SH-SY5Y (cell line): Measurements from ENCODE around the gene PTCD1.

Experiments
- GATA2 ChIP-seq: IDR thresholded peaks from 2 replicates; pipeline ENCODE4 v1.6.1; 2011; ENCODE audit warnings: mild to moderate bottlenecking, low read depth, low read length
- GATA3 ChIP-seq: IDR thresholded peaks from 2 replicates; pipeline ENCODE4 v1.6.1; 2011; ENCODE audit warnings: low read depth, mild to moderate bottlenecking, low read length, moderate library complexity

PTCD1 gene

GRCh38 chr7:99457650-99458493 is 19.3 kb upstream of the PTCD1 start:
- no peak for TF ChIP-seq GATA2
- no peak for TF ChIP-seq GATA3

GRCh38 chr7:99457050-99457649 is 18.6 kb upstream of the PTCD1 start:
- no peak for TF ChIP-seq GATA2
- TF ChIP-seq GATA3, result no peak

DNA sequence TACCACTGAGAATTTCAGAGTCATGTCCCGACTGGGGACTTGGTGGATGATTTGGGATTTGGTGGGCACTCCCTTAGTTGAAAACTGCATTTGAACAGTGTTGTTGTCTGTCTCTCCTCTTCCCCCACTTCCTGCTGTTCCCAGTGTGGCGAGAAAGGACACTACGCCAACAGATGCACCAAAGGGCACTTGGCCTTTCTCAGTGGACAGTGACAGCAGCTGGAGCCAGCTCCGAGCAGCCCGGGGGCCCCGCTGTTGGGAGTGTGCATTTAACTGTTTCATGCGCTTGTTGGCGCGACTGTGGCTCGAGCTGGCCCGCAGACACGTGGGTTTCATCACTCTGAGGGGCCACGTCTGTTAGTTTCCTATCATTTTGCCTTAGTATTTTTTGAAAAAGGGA is 17.7 kb upstream of the PTCD1 start:
- TF ChIP-seq GATA3 (no peak), GATA2 (no peak)

DNA sequence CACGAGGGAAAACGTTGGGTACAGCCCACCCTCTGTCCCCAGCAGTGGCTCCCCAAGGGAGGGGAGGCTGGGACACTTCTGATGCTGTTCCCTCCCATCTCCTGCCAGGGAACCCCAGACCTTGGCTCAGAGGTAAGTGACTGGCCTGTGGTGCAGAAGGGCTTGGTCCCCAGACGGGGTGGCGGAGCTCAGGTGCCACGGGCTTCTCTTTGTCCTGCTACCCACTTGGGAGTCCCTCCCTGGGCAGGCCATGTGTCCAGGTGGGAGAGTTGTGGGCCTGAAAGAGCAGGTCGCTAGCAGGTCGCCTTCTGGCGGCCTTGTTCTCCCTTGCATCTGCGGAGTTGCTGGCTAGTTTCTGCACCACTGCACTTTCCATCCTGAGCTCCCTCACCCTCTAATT is 17.3 kb upstream of the PTCD1 start:
- TF ChIP-seq GATA3, result no peak
- no peak for TF ChIP-seq GATA2

- no peak for TF ChIP-seq GATA2
- TF ChIP-seq GATA3, result no peak
Observed at GRCh38 chr7:99453105-99453504, 14.5 kb upstream of the PTCD1 start.

GRCh38 chr7:99452541-99452940 is 13.9 kb upstream of the PTCD1 start:
- TF ChIP-seq GATA3, result no peak

DNA sequence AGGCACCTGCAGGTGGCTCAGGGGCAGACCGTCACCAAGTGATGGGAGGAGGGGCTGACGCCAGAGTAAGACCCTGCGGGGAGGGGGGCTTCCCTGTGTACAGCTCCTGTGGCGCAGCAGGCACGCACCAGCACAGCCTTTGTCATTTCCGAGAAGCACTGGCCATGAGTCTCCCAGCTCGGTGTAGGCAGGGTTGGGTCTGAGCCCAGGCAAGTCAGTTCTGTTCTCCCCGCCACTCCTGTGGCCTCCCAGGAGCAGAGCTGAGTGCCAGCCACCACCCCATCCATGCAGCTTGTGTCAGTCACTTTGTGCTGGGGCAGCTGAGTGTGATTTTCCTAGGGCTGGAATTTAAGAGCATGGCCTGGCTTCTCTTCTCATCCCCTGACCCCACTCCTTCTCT is 13.3 kb upstream of the PTCD1 start:
- TF ChIP-seq GATA2 (no peak), GATA3 (no peak)

- TF ChIP-seq GATA2, result no peak
- TF ChIP-seq GATA3, result no peak
Observed at GRCh38 chr7:99449326-99449725, 10.7 kb upstream of the PTCD1 start.

GRCh38 chr7:99448855-99449254 is 10.3 kb upstream of the PTCD1 start:
- no peak for TF ChIP-seq GATA2

- TF ChIP-seq GATA2, result no peak
- TF ChIP-seq GATA3, result no peak
Observed at GRCh38 chr7:99447943-99448342, 9.3 kb upstream of the PTCD1 start.

- TF ChIP-seq GATA3 (no peak), GATA2 (no peak)
Observed at GRCh38 chr7:99446096-99446495, 7.5 kb upstream of the PTCD1 start.

DNA sequence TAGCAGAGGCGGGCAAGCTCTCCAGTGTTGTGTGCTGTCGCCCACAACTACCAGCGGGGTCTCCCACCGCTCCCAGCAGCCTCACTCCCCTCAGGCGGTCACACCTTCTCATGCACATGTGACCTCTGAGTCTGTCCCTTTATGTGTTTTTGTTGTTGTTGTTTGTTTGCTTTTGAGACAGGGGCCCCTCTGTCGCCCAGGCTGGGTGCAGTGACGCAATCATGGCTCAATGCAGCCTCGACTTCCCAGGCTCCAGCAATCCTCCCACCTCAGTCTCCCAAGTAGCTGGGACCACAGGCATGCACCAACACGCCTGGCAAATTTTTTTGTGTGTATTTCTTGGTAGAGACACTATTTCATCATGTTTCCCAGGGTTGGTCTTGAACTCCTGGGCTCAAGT is 1.6 kb upstream of the PTCD1 start:
- TF ChIP-seq GATA2, result no peak
- TF ChIP-seq GATA3, result no peak

GRCh38 chr7:99437946-99438572 is 539 bp downstream of the PTCD1 start:
- TF ChIP-seq GATA3 (no peak), GATA2 (no peak)

- TF ChIP-seq GATA2, result no peak
- no peak for TF ChIP-seq GATA3
Observed at GRCh38 chr7:99433158-99433557, 5.4 kb downstream of the PTCD1 start.

- TF ChIP-seq GATA3 (no peak), GATA2 (no peak)
Observed at GRCh38 chr7:99429756-99430155, 8.8 kb downstream of the PTCD1 start.
